Upper lobe of right lung (tissue), 1 donor: ENCODE data around the gene ARHGEF18. TPM values are rescaled to one million over a fixed set of nuclear protein-coding genes. Genes with fewer than 3 reads are reported as not detected.

Experiments
- ATAC-seq: fragments of 200-7000 bp; cut with Tn5 transposase; one replicate; pipeline ENCODE4 v1.9.1; 2020; ENCODE audit warnings: mild to moderate bottlenecking, moderate library complexity
- DNase-seq: peaks from one replicate; pipeline ENCODE4 v3.0.0-alpha.2; 2020
- H3K27ac ChIP-seq: fragments of 200-600 bp; one replicate; pipeline ENCODE4 v1.8.0; 2022
- H3K27me3 ChIP-seq: fragments of 200-600 bp; one replicate; pipeline ENCODE4 v1.8.0; 2022; ENCODE audit warnings: mild to moderate bottlenecking
- H3K36me3 ChIP-seq: fragments of 200-600 bp; one replicate; pipeline ENCODE4 v1.8.0; 2022
- H3K4me1 ChIP-seq: fragments of 200-600 bp; one replicate; pipeline ENCODE4 v1.8.0; 2022
- H3K4me3 ChIP-seq: fragments of 200-600 bp; one replicate; pipeline ENCODE4 v1.8.0; 2022; ENCODE audit warnings: mild to moderate bottlenecking
- H3K9me3 ChIP-seq: fragments of 200-600 bp; one replicate; pipeline ENCODE4 v1.8.0; 2022
- intact Hi-C: fragments of 100-400 bp; cut with DNase I; formaldehyde crosslinking; loops from one replicate; pipeline ENCODE4 v1.11.0; 2022
- total RNA-seq: library from RNA; stranded (reverse); fragmentation: NEBNext Ultra II Directional; extraction: Animal tissue kit (Norgen Biotek cat#: 25700); gene quantifications from one replicate; pipeline ENCODE4 v1.2.1, GENCODE V29; 2021
- TF ChIP-seq, protein P1 (sequence below): fragments of 200-600 bp; IDR thresholded peaks from one replicate; pipeline ENCODE4 v1.8.0; 2022; ENCODE audit warnings: antibody characterized with exemption
- donor health status: DM: no; HTN: yes; CAD: no; lungs with severe emphysema.

ARHGEF18 gene
- total RNA-seq, 1 donor from 2014 or later, result 50.4 TPM

- no peak for ATAC-seq
- H3K9me3 ChIP-seq, result no peaks in the 10 kb centered on the region
- no peak for DNase-seq
- H3K27me3 ChIP-seq, result no peaks in the 10 kb centered on the region
- H3K36me3 ChIP-seq, result no peaks in the 10 kb centered on the region
- no peak overlapping the region for H3K27ac ChIP-seq
- H3K4me1 ChIP-seq, result no peaks in the 10 kb centered on the region
- no peak overlapping the region for H3K4me3 ChIP-seq
- TF ChIP-seq, protein P1, sequence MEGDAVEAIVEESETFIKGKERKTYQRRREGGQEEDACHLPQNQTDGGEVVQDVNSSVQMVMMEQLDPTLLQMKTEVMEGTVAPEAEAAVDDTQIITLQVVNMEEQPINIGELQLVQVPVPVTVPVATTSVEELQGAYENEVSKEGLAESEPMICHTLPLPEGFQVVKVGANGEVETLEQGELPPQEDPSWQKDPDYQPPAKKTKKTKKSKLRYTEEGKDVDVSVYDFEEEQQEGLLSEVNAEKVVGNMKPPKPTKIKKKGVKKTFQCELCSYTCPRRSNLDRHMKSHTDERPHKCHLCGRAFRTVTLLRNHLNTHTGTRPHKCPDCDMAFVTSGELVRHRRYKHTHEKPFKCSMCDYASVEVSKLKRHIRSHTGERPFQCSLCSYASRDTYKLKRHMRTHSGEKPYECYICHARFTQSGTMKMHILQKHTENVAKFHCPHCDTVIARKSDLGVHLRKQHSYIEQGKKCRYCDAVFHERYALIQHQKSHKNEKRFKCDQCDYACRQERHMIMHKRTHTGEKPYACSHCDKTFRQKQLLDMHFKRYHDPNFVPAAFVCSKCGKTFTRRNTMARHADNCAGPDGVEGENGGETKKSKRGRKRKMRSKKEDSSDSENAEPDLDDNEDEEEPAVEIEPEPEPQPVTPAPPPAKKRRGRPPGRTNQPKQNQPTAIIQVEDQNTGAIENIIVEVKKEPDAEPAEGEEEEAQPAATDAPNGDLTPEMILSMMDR, result no peak
- intact Hi-C loops, result no loop called here
Measured at GRCh38 chr19:7331446-7331845, 17.3 kb upstream of the ARHGEF18 start.

DNA sequence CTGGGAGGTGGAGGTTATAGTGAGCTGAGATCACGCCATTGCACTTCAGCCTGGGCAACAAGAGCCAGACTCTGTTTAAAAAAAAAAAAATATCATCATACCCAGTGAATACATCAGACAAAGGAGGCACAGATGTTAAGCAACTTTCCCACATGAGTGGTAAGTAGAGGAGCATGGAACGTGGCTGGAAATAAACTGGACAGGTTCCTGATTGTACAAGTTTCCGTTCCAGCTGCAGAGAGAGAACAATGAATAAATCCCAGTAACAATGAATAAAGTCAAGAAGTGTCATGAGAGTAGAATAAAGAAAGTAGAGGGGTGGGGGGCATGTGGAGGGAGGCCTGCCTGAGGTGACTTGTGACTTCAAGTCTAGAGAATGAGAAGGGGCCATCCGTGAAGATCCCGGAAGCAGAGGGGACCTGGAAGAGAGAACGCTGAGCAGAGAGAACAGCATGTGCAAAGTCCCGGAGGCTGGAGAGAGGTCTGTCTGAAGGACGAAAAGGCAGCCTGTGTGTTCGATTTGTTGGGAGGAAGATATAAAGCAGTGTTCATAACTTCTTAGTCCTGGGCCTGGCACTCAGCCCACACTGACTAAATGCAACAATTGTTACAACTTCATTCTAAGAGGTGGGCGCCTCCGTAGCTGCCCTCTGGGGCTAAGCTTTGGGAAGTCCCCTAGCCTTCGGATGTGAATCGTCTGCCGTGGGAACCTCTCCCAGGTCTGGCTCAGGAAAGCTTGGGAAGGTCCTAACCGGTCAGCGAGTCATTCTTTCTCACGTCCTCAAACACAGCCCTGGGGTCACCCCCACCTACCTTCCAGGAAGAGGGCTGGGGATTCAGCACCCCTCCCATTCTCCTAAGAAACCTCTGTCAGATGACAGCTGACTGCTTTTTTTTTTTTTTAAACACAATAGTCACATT lies 15.3 kb upstream of the ARHGEF18 start:
- ATAC-seq (no peak), DNase-seq (peak; percentile 44)
- intact Hi-C loops, result no loop called here
- Histone ChIP-seq H3K27ac (no peak overlapping the region), H3K4me3 (no peak overlapping the region), H3K36me3 (no peaks in the 10 kb centered on the region), H3K9me3 (no peaks in the 10 kb centered on the region), H3K27me3 (no peaks in the 10 kb centered on the region), H3K4me1 (peaks cover 5% of the 10 kb centered on the region)
- TF ChIP-seq, protein P1, result no peak

GRCh38 chr19:7336321-7336973 lies 12.3 kb upstream of the ARHGEF18 start:
- H3K4me3 ChIP-seq, result no peak overlapping the region
- TF ChIP-seq, protein P1, result no peak
- no peak for ATAC-seq
- H3K27ac ChIP-seq, result no peak overlapping the region
- intact Hi-C loops, result no loop called here
- H3K4me1 ChIP-seq, result peaks cover 5% of the 10 kb centered on the region
- no peaks in the 10 kb centered on the region for H3K36me3 ChIP-seq
- DNase-seq, result peak; percentile 55
- H3K9me3 ChIP-seq, result no peaks in the 10 kb centered on the region
- no peaks in the 10 kb centered on the region for H3K27me3 ChIP-seq

GRCh38 chr19:7337380-7338194 lies 11.2 kb upstream of the ARHGEF18 start:
- H3K27me3 ChIP-seq, result no peaks in the 10 kb centered on the region
- intact Hi-C loops, result no loop called here
- H3K27ac ChIP-seq, result peak overlapping the region; percentile 6
- peaks cover 5% of the 10 kb centered on the region for H3K4me1 ChIP-seq
- TF ChIP-seq, protein P1, result no peak
- DNase-seq (peak; percentile 57), ATAC-seq (peak; percentile 75)
- no peaks in the 10 kb centered on the region for H3K9me3 ChIP-seq
- no peak overlapping the region for H3K4me3 ChIP-seq
- H3K36me3 ChIP-seq, result no peaks in the 10 kb centered on the region
